Occipital lobe (tissue), 2 donors: ENCODE measurements around the gene CDH22. TPM values are rescaled to one million over a fixed set of nuclear protein-coding genes. Genes with fewer than 3 reads are reported as not detected.

Experiments
- DNase-seq: peaks from one replicate; lab custom pipeline; 2025; lab: John Stamatoyannopoulos, UW
- total RNA-seq: library from RNA; depleted of rRNA; stranded (reverse); fragments of >200 nt; gene quantifications from one replicate; pipeline ENCODE4 v1.2.3, GENCODE V29; 2014

The CDH22 gene
- total RNA-seq, 1 donor from 2014 or later, result 0.31 TPM

- no peak for DNase-seq
Measured at GRCh38 chr20:46148313-46149208, 159.7 kb downstream of the CDH22 start.

GRCh38 chr20:46145713-46146112, 162.6 kb downstream of the CDH22 start:
- no peak for DNase-seq

- DNase-seq, result no peak
Measured at GRCh38 chr20:46144432-46145025, 163.8 kb downstream of the CDH22 start.

- no peak for DNase-seq
Measured at GRCh38 chr20:46142124-46142523, 166.2 kb downstream of the CDH22 start.

GRCh38 chr20:46139908-46140482, 168.3 kb downstream of the CDH22 start:
- DNase-seq, result no peak

GRCh38 chr20:46139266-46139889, 168.9 kb downstream of the CDH22 start:
- no peak for DNase-seq

- DNase-seq, result no peak
Measured at GRCh38 chr20:46137816-46138215, 170.5 kb downstream of the CDH22 start.

GRCh38 chr20:46135856-46136633, 172.3 kb downstream of the CDH22 start:
- DNase-seq, result no peak

GRCh38 chr20:46134716-46135115, 173.6 kb downstream of the CDH22 start:
- no peak for DNase-seq

GRCh38 chr20:46133886-46134654, 174.2 kb downstream of the CDH22 start:
- no peak for DNase-seq

GRCh38 chr20:46132705-46133120, 175.6 kb downstream of the CDH22 start:
- DNase-seq, result peak; percentile 30

- DNase-seq, result no peak
Measured at GRCh38 chr20:46131396-46131795, 176.9 kb downstream of the CDH22 start.

GRCh38 chr20:46130534-46130933, 177.8 kb downstream of the CDH22 start:
- no peak for DNase-seq

GRCh38 chr20:46129955-46130481, 178.3 kb downstream of the CDH22 start:
- DNase-seq, result peak; percentile 28

- DNase-seq, result peak; percentile 12
Measured at GRCh38 chr20:46128310-46129151, 179.8 kb downstream of the CDH22 start.

GRCh38 chr20:46127396-46128010, 180.8 kb downstream of the CDH22 start:
- no peak for DNase-seq

- DNase-seq, result no peak
Measured at GRCh38 chr20:46126440-46127056, 181.8 kb downstream of the CDH22 start.
